ENCODE measurements around the gene SLC16A11.
"Not testable (repeated sequence)": the region's sequence is repeated elsewhere in the genome, so short reads cannot be mapped to it uniquely, and the experiment has no call there.

SLC16A11 gene

DNA sequence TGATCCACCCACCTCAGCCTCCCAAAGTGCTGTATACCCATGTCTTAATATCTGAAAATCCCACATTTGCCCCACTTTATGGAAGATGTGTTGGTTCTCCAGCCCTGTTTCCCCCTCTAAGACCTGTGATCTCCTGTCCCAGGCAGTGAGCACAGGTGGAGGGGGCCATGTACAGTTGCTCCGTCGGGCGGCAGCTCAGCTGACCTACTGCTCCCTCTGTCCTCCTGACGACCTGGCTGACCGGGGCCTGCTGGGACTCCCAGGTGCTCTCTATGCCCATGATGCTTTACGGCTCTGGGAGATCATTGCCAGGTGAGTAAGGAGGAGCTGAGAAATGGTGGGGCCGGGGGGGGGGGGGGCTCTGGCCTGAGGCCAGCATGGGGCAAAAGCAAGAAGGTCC, 38.2 kb downstream of the SLC16A11 start:
- DNase-seq: no peak

DNA sequence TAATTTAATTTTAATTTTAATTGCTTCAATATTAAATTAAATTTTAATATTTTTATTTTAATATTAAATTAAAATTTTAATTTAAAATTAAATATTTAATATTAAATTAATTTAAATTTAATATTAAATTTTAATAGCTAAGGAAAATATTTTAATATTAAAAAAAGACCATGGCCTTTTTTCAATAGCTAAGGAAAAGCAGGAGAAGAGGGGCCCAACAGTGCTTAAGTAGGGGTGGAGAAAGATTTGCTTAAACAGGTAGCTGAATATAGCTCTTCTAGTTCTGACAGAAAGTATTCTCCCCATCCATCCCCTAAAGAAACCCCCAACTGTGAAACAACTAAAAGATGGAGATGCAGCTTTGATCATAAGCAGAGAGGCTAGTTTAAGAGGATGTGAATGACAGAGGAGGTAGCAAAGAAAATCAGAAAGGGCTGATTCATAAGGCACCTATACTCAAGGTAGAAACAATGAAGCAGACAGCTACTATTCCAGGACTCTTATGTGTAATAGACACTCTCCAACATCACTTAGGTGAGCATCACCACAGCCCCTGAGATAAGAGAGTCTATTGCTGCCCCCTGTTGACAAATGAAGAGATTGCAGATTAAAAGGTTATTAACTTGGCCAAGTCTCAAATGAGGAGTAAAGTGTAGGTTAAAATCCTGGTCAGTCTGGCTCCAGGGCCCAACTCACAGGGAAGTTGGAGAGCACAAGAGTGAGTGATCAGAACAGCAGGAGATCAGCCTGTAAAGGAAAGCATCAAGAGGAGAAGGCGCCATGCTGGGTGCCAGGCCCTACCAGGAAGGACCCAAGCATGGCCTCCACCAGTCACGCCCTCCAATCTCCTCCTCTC, 39.3 kb downstream of the SLC16A11 start:
- peak; percentile 54 for DNase-seq

DNA sequence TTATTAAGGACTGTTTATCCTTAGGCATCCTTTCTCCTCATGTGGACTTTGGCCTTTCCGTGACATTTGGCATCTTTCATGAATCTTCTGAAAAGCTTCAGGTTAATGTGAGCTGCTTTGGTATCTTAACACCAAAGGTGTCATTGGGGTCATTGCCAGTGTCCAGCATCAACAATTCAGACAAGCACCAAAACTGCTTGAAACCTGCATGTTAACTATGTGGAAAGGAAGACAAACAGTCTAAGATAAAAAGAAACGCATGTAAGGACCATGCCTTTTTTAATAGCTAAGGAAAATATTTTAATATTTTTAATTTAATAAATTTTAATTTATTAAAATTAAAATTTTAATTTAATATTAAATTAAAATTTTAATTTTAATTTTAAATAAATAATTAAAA, 40.1 kb downstream of the SLC16A11 start:
- DNase-seq: no peak

DNA sequence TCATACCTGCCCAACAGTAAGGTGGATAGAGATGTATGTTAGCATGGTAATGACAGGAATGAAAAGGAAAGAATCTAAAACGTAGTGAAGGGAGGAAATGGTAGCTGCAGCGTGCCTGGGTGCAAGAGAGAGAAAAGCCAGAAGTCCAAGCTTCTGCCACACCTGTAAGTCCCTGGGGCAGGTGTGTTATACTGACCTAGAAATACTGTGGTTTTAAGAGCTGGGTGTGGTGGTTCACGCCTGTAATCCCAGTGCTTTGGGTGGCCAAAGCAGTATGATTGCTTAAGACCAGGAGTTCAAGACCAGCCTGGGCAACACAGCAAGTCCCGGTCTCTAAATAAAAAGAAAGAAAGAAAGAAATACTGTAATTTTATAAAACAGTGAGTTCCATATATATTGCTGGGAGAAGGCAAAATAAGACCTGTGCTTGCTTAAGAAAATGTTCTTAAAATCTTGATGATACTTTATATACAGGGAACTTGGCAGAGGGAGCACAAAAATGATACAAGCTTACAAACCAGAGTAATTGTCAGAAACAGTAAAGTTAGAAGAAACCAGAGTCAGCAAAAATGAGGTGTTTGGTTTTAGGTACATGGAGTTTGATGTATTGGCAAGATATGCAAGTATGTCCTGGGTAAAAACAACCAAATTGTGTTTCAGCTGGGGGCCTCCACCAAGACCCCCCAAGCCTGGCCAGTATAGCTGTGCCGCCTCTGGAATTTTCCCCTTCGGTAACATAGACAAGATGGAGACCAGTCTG, 41.4 kb downstream of the SLC16A11 start:
- DNase-seq: no peak

DNA sequence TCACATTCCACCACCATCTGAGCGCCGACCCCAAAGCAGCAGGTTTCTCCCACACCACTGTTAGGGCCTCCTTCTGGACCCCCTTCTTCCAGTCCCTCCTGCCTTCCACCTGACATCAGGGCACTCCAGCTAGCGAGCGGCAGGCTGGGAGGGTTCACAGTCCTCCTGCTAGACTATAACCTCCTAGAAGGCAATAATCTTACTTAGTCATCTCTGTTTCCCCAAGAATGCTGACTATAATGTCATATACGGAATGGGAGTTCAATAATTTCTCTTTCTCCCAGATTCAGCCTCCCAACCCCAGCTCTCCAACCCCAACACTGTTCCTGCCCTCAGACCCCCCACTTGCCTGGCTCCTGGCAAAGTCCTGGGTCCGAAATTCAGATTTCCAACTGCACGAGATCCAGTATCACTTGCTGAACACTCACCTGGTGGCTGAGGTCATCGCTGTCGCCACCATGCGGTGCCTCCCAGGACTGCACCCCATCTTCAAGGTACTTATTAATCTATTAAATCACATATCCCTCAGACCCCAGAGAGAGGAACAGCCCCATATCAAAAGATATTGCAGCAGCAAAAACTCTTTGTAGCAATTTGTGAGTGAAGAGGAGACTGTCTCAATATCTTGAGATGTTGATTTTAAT, 42.5 kb downstream of the SLC16A11 start:
- DNase-seq: no peak

DNA sequence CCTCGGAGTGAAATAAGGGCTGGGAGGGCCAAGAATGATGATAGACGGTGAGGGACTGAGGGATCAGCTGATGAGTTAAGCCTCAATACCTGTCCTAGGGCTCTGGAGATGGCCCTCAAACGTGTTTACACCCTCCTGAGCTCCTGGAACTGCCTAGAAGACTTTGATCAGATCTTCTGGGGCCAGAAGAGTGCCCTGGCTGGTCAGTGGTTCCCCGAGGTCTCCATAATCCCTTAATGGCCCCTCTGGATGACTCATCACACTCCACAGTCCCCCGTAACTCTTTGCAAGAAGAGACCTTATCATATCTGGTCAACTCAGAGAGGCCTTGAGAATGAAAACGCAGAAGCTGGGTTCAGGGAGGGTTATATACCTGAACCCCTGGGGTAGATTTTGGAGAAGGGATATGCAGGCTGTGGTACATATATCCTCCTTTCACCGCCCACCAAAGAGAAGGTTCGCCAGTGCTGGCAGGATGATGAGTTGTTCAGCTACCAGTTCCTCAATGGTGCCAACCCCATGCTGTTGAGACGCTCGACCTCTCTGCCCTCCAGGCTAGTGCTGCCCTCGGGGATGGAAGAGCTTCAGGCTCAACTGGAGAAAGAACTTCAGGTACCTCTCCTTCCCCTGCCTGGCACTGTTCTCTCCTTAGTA, 44.9 kb downstream of the SLC16A11 start:
- DNase-seq: no peak

DNA sequence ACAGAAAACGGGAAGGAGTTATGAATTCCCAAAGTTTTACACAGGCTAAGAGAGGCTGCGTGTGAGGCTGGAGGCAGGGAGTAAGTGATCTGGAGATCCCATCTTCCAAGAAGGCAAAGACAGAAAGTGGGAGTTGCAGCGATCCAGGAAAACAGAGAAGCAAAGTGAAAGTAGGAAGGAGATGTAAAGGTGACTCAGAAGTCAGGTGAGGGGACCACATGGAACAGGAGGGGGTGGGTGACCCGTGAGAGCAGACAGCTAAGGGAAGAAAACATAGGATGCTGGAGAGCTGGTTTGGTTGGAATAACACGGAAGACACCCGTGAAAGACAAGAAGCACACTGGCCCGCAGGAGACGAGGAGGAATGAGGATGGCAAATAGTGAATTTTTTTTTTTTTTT, 46.7 kb downstream of the SLC16A11 start:
- no peak for DNase-seq

DNA sequence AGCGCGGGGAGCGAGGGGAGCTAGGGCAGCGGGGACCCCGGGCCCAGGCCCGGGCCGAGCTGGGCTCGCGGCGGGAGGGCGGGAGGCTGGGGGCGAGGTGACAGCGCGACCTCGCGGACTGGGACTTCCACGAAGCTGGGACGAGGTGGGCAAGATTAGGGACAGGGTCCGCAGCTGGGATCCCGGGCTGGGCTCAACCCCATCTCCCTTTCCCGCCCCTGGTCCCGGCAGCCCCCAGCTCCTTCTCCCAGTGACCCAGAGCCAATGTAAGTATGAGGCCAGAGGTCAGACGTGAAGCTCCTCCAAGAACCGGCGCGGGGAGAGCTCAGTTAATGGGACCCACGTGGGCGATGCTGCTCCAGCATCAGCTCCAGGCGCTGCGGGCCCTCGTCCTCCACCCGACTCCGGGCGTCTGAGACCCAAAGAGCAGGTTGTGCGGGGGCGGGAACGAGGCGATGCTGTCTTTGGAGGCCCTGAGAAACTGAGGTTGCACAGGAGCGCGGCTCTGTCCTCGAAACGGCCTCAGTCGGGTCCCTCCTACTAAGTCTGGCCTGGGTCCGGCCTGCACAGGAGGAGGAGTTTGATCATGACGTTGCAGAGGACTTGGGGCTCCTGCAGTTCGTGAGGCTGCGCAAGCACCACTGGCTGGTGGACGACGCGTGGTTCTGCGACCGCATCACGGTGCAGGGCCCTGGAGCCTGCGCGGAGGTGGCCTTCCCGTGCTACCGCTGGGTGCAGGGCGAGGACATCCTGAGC, 47.5 kb downstream of the SLC16A11 start:
- DNase-seq: peak; percentile 39

DNA sequence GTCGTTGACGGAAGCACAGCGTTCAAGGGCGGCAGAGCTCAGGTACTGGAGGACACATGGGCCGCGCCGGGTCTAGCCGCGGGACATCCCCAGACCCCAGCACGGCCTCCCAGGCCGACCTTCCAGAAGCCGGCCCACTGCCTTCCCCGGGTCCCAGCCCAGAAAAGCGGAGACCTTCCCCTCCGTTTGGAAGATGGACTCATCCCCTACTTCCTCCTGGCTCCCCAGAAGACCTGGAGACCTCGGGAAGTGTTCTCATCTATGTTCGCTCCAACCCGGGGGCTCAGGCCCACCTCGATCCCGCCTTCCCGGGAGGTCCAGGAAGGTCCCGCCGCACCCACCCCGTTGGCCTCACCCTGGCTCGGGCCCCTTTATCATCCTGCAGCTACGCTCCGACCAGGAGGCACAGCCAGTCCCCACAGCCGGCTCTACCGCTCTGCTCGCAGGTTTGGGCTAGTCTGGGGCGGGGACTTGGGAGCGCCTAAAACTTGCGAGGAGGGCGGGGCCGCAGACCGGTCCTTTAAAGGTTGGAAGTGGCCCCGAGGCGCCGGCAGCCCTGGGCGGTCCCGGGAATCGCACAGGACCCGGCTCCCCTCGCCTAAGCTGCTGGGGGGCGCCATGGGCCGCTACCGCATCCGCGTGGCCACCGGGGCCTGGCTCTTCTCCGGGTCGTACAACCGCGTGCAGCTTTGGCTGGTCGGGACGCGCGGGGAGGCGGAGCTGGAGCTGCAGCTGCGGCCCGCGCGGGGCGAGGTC, 48.2 kb downstream of the SLC16A11 start, which contains the start of gene ALOX12:
TSS of gene ALOX12 (plus strand) at position 550 of the 756 bp plus-strand sequence. CDS start at position 619, 69 bp downstream.
- DNase-seq: peak; percentile 64

DNA sequence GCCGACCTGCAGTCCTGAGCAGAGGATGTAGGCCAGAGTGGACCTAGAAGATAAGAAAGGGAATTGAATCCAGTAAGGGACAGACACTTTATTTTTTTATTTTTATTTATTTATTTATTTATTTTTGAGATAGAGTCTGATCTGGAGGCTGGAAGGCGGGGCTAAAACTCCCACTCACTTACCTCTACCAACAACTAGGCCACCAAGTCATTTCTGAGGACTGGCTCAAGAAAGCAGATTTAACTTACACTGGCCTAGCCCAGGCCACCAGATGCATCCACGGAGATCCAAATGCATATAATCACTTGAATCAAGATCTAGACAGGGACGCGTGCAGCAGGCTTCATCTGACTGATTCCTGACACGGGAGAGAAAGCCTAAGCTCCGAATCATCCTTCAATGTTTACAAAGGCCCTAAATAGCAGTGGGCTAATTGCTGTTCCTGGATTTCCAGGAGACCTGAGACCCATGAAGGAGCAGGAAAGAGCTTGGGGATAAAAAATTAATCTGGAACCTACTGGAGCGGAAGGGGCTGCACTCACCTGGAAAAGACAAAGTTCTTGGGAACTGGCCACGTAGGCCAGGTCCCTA, 49.1 kb downstream of the SLC16A11 start:
- no peak for DNase-seq

DNA sequence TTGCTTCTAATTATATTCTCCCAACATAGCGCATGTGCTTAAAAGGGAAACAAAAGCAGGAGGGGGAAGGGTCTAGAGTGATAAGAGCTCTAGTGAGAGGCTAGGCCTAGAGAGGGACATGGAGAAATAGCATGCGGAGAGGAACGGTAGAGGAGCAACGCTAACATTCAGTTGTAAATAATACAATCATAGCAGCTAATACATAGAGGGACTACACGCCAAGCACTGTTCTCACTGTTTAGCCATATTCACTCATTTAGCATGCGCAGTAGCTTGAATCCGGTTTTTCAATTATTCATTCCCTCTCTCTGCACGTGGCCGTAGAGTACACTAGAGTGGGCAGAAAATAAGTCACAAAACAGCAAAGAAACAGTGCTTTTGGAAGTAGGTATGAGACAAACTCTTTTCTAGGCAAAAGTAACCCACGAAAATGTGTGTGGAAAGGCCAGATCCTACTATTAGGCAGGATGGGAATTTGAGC, 49.7 kb downstream of the SLC16A11 start:
- DNase-seq: no peak

DNA sequence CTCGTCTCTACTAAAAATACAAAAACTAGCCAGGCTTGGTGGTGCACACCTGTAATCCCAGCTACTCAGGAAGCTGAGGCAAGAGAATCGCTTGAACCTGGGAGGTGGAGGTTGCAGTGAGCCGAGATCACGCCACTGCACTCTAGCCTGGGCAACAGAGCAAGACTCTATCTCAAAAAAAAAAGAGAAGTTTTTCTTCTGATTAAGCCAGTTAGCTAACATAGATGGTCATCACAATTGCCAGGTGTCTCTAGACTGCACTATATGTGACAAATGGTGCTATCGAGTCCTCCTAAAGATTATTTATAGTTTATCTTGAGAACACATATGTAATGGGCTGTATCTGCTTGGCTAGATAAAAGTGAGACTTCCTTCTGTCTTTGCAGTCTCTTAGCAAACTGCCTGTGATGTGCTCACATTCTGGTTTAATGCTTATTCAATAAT, 50.3 kb downstream of the SLC16A11 start:
- DNase-seq: not testable (repeated sequence)
